KMS-11 (cell line): Measurements from ENCODE around the gene WDR27.

Experiments used
- H2AFZ ChIP-seq: fragments of 200-600 bp; sonication (generic); 2 replicates; pipeline ENCODE4 v1.6.1; 2016; ENCODE audit warnings: antibody characterized with exemption, mixed run types, low read depth
- H3K27ac ChIP-seq: fragments of 200-600 bp; sonication (generic); 2 replicates; pipeline ENCODE4 v1.6.1; 2016; ENCODE audit warnings: mild to moderate bottlenecking, mixed run types
- H3K27me3 ChIP-seq: fragments of 200-600 bp; sonication (generic); 2 replicates; pipeline ENCODE4 v1.6.1; 2017; ENCODE audit warnings: mild to moderate bottlenecking, low read depth, mixed run types, moderate library complexity; ENCODE audit not compliant: insufficient read depth
- H3K36me3 ChIP-seq: fragments of 200-600 bp; sonication (generic); 2 replicates; pipeline ENCODE4 v1.6.1; 2017; ENCODE audit warnings: mild to moderate bottlenecking, mixed run types; ENCODE audit not compliant: insufficient read depth
- H3K4me1 ChIP-seq: fragments of 200-600 bp; sonication (generic); 2 replicates; pipeline ENCODE4 v1.6.1; 2016; ENCODE audit warnings: mild to moderate bottlenecking, low read depth, mixed run types; ENCODE audit not compliant: poor library complexity, severe bottlenecking
- H3K4me2 ChIP-seq: fragments of 200-600 bp; sonication (generic); 2 replicates; pipeline ENCODE4 v1.7.0; 2016; ENCODE audit warnings: mild to moderate bottlenecking, mixed run types
- H3K4me3 ChIP-seq: fragments of 200-600 bp; sonication (generic); IDR thresholded peaks from 2 replicates; pipeline ENCODE4 v1.6.1; 2017; ENCODE audit warnings: low read depth, low read length, mixed read lengths; ENCODE audit not compliant: insufficient read depth
- H3K79me2 ChIP-seq: fragments of 200-600 bp; sonication (generic); 2 replicates; pipeline ENCODE4 v1.6.1; 2016; ENCODE audit warnings: low read depth, mixed run types; ENCODE audit not compliant: insufficient read depth
- H3K9ac ChIP-seq: fragments of 200-600 bp; sonication (generic); 2 replicates; pipeline ENCODE4 v1.6.1; 2016; ENCODE audit warnings: mild to moderate bottlenecking, mixed run types
- H4K20me1 ChIP-seq: fragments of 200-600 bp; sonication (generic); 2 replicates; pipeline ENCODE4 v1.6.1; 2016; ENCODE audit warnings: mild to moderate bottlenecking, mixed run types; ENCODE audit not compliant: insufficient read depth
- TF ChIP-seq, protein P1 (sequence below): fragments of 200-600 bp; sonication (generic); conservative IDR thresholded peaks from 2 replicates; pipeline ENCODE4 v1.6.1; 2017; ENCODE audit warnings: low read depth, mild to moderate bottlenecking, antibody characterized with exemption, low read length, moderate library complexity, mixed read lengths

WDR27 gene

GRCh38 chr6:169490830-169491229, 211.0 kb downstream of the WDR27 start:
- Histone ChIP-seq H2AFZ (no peak overlapping the region), H3K36me3 (no peaks in the 10 kb centered on the region), H3K4me1 (no peaks in the 10 kb centered on the region), H3K27ac (no peak overlapping the region), H3K4me2 (no peak overlapping the region), H3K4me3 (no peak overlapping the region), H3K79me2 (no peaks in the 10 kb centered on the region), H3K9ac (no peak overlapping the region), H4K20me1 (no peaks in the 10 kb centered on the region), H3K27me3 (no peaks in the 10 kb centered on the region)
- TF ChIP-seq, protein P1, sequence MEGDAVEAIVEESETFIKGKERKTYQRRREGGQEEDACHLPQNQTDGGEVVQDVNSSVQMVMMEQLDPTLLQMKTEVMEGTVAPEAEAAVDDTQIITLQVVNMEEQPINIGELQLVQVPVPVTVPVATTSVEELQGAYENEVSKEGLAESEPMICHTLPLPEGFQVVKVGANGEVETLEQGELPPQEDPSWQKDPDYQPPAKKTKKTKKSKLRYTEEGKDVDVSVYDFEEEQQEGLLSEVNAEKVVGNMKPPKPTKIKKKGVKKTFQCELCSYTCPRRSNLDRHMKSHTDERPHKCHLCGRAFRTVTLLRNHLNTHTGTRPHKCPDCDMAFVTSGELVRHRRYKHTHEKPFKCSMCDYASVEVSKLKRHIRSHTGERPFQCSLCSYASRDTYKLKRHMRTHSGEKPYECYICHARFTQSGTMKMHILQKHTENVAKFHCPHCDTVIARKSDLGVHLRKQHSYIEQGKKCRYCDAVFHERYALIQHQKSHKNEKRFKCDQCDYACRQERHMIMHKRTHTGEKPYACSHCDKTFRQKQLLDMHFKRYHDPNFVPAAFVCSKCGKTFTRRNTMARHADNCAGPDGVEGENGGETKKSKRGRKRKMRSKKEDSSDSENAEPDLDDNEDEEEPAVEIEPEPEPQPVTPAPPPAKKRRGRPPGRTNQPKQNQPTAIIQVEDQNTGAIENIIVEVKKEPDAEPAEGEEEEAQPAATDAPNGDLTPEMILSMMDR, result no peak

DNA sequence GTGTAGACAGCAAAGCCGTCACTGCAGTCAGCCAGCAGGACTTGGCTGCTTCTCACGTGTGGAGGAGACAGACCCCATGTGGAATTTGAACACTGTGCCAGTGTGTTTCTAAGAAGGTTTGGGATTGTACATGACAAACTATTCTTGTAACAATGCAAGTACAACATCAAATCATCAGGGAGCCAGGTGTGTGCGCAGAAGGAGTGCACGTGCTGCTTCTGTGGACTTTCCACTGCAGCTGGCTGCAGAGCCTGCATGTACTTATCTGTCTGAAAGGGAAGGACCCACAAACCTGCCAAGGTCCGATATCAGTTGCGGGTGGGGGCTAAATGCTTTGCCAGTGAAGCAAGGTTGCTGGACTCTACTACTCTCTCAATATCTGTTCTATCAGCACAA, 211.6 kb downstream of the WDR27 start:
- TF ChIP-seq, protein P1, result no peak
- no peak overlapping the region for H3K9ac ChIP-seq
- no peaks in the 10 kb centered on the region for H3K36me3 ChIP-seq

DNA sequence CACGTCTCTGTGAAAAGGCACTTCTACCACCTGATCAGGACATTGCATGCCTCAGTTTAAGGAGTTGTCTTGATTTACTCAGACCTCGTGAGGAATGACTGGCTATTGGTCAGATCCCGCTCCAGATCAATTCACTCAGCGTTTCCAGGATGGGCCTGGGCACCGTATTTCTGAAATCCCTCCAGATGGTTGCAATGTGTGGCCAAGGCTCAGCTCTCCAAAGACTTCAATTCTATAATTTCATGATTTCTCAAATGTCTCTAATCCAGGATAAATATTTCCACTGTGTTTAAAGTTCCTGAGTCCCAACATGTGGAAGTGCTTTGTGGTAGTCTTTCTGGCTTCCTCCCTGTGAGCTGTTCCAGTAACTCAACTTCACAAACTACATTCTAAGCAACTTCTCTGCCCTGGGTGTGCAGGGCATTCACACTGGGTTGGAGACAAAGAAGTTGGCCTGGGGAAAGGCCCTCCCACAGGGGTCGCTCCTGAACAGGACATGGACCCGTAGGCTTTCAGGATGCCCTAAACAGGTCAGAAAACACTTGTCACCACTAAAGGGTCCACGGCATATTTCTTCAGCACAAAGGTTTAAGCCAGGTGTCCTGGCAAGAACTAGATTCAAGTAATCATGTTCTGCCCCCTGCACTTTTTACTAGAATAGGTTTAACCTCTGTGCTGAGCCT, 212.1 kb downstream of the WDR27 start:
- Histone ChIP-seq H3K4me3 (no peak overlapping the region), H3K27me3 (no peaks in the 10 kb centered on the region), H4K20me1 (no peaks in the 10 kb centered on the region), H3K79me2 (no peaks in the 10 kb centered on the region), H3K36me3 (no peaks in the 10 kb centered on the region), H3K9ac (no peak overlapping the region), H2AFZ (no peak overlapping the region), H3K4me1 (no peaks in the 10 kb centered on the region), H3K4me2 (no peak overlapping the region), H3K27ac (no peak overlapping the region)
- TF ChIP-seq, protein P1, result no peak

More for the DNA sequence above, 211.6 kb downstream of the WDR27 start:
- H2AFZ ChIP-seq, result no peak overlapping the region
- no peaks in the 10 kb centered on the region for H3K4me1 ChIP-seq
- H3K27ac ChIP-seq, result no peak overlapping the region
- no peak overlapping the region for H3K4me3 ChIP-seq
- H3K4me2 ChIP-seq, result no peak overlapping the region
- no peaks in the 10 kb centered on the region for H3K27me3 ChIP-seq
- no peaks in the 10 kb centered on the region for H4K20me1 ChIP-seq
- H3K79me2 ChIP-seq, result no peaks in the 10 kb centered on the region

DNA sequence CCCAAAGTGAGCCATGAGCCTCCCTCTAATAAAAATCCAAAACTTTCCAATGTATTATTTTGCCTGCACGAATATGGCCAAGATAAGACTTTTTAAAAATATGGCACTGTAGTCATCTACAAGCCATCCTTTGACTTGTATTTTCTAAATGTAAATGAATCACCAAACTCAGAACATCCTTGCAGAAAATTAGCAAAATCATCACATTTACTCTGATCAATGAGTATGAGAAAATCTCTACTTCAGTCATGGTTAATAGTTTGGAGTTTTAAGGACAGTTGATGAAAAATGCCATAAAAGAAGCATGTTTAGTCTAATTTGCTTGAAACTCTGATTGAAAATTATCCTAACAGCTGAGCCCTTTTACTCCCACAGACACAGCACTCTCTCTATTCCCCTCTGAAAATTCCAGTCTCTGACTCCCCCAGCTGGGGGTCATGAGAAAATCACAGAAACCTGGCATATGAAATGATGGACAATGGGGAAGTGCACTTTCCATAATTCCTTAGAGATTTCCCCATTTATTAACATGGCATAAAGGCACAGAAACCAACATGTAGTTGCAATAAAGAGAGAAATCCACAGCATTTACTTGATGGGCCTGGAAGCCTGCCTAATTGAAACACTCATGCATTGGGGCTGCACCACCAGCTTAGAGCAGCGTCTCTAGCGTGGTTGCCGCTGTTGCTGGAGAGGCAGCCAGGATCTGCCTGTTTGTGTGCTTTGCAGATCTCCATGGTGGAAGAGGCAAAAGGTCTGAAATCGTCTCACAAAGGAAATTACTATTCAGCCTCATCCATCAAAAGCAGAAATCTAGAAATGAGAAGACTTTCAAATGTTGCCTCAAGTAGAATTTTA, 214.0 kb downstream of the WDR27 start:
- Histone ChIP-seq H3K79me2 (no peaks in the 10 kb centered on the region), H3K27ac (no peak overlapping the region), H4K20me1 (no peaks in the 10 kb centered on the region), H2AFZ (no peak overlapping the region), H3K9ac (no peak overlapping the region), H3K4me1 (no peaks in the 10 kb centered on the region), H3K4me3 (no peak overlapping the region), H3K4me2 (no peak overlapping the region), H3K36me3 (no peaks in the 10 kb centered on the region), H3K27me3 (no peaks in the 10 kb centered on the region)
- TF ChIP-seq, protein P1, result no peak
